HepG2 (cell line): ENCODE measurements around the gene DNAJB11. TPM values are rescaled to one million over a fixed set of nuclear protein-coding genes. Genes with fewer than 3 reads are reported as not detected.

Source experiments
- AFF4 ChIP-seq: sonication (generic); formaldehyde crosslinking; IDR thresholded peaks from 2 replicates; pipeline ENCODE4 v1.4.0; 2020; ENCODE audit warnings: missing genetic modification reagents
- ARID3A ChIP-seq: IDR thresholded peaks from 2 replicates; pipeline ENCODE4 v1.6.1; 2012; ENCODE audit warnings: low read depth, low read length, improper control_type of control experiment
- ARID5B ChIP-seq: IDR thresholded peaks from 2 replicates; pipeline ENCODE4 v1.4.0; 2020; ENCODE audit warnings: mild to moderate bottlenecking, missing genetic modification reagents
- CREB1 ChIP-seq, 2 experiments: fragments of 450-650 bp in 1 of 2; IDR thresholded peaks; 2 replicates each; pipeline ENCODE4 v1.6.1; 2016 to 2017; ENCODE audit warnings: control low read depth in 1 of 2, mild to moderate bottlenecking in 1 of 2, missing compliant biosample characterization in 1 of 2, missing genetic modification characterization in 1 of 2
- FUBP1 ChIP-seq: sonication (generic); formaldehyde crosslinking; IDR thresholded peaks from 2 replicates; pipeline ENCODE4 v1.5.1; 2020; ENCODE audit warnings: missing genetic modification reagents, mild to moderate bottlenecking, borderline replicate concordance
- HMG20A ChIP-seq: IDR thresholded peaks from 2 replicates; pipeline ENCODE4 v1.6.1; 2016; ENCODE audit warnings: borderline replicate concordance
- SMAD3 ChIP-seq: sonication (generic); formaldehyde crosslinking; IDR thresholded peaks from 2 replicates; pipeline ENCODE4 v1.4.0; 2020; ENCODE audit warnings: missing genetic modification reagents
- STAG1 ChIP-seq: sonication (generic); formaldehyde crosslinking; IDR thresholded peaks from 2 replicates; pipeline ENCODE4 v1.4.0; 2020; ENCODE audit warnings: missing genetic modification reagents
- TBX2 ChIP-seq: sonication (generic); formaldehyde crosslinking; IDR thresholded peaks from 2 replicates; pipeline ENCODE4 v1.5.0; 2020; ENCODE audit warnings: missing genetic modification reagents, mild to moderate bottlenecking, borderline replicate concordance
- ZBTB1 ChIP-seq: sonication (generic); formaldehyde crosslinking; IDR thresholded peaks from 2 replicates; pipeline ENCODE4 v1.4.0; 2020; ENCODE audit warnings: missing genetic modification reagents, borderline replicate concordance
- ZBTB44 ChIP-seq: sonication (generic); formaldehyde crosslinking; IDR thresholded peaks from 2 replicates; pipeline ENCODE4 v1.4.0; 2020; ENCODE audit warnings: missing genetic modification reagents
- ZNF230 ChIP-seq: sonication (generic); formaldehyde crosslinking; IDR thresholded peaks from 2 replicates; pipeline ENCODE4 v1.4.0; 2020; ENCODE audit warnings: mild to moderate bottlenecking, missing genetic modification reagents
- ZNF550 ChIP-seq: sonication (generic); formaldehyde crosslinking; IDR thresholded peaks from 2 replicates; pipeline ENCODE4 v1.4.0; 2020; ENCODE audit warnings: mild to moderate bottlenecking, missing genetic modification reagents, borderline replicate concordance
- ZNF569 ChIP-seq: sonication (generic); formaldehyde crosslinking; IDR thresholded peaks from 2 replicates; pipeline ENCODE4 v1.5.0; 2020; ENCODE audit warnings: mild to moderate bottlenecking, missing genetic modification reagents, moderate library complexity, borderline replicate concordance
- ZNF879 ChIP-seq: sonication (generic); formaldehyde crosslinking; IDR thresholded peaks from 2 replicates; pipeline ENCODE4 v1.8.1; 2023; ENCODE audit warnings: missing genetic modification reagents
- polyA plus RNA-seq, 8 experiments: library from polyadenylated mRNA; depleted of rRNA in 3 of 8; stranded (reverse) in 7 of 8; unstranded in 1 of 8; fragments of >200 nt; fragmentation: Illumina TruSeq in 4 of 8; extraction: Trizol in 4 of 8; gene quantifications; 2 replicates each; pipeline versions ENCODE4 v1.2.1 to v1.2.3, GENCODE V29; 2011 to 2016; ENCODE audit warnings: low read depth in 4 of 8, missing spikeins in 1 of 8, mixed read lengths in 1 of 8; ENCODE audit not compliant: insufficient read depth in 1 of 8
- total RNA-seq, 5 experiments: library from RNA; depleted of rRNA; stranded (reverse); fragments of >200 nt; fragmentation: Illumina TruSeq; extraction: Trizol; gene quantifications; 2 replicates each; pipeline ENCODE4 v1.2.3, GENCODE V29; 2016; ENCODE audit warnings: low read depth in 1 of 5

The DNAJB11 gene
- total and polyA plus RNA-seq, 2 of the 13 experiments (the other 11 are each of a cell fraction or from before 2014, with no cell fraction given): 41.0 to 132 TPM

GRCh38 chr3:186589856-186590579, 19.5 kb downstream of the DNAJB11 start (continued):
- TF ChIP-seq ZBTB1 (CRISPR knock-in tag) (no peak), SMAD3 (CRISPR knock-in tag) (no peak), HMG20A (CRISPR knock-in tag) (peak; percentile 58; the same call in 1 of the 2 replicates), ARID3A (peak; percentile 48), AFF4 (CRISPR knock-in tag) (no peak), ZNF230 (CRISPR knock-in tag) (0 out of 2 replicates have a peak, but pooled peaks have one; percentile 2), CREB1 (IDR thresholded peaks at IDR 0.05) (no peak), CREB1 (CRISPR knock-in tag; IDR thresholded peaks at IDR 0.05) (peak; percentile 52), TBX2 (no peak; the same call in 1 of the 2 replicates), ZNF550 (CRISPR knock-in tag) (no peak), ZBTB44 (no peak), ZNF879 (CRISPR knock-in tag) (no peak), FUBP1 (CRISPR knock-in tag) (no peak), STAG1 (no peak; the same call in 1 of the 2 replicates), ARID5B (CRISPR knock-in tag) (peak; percentile 56; the same call in 1 of the 2 replicates), ZNF569 (CRISPR knock-in tag) (no peak)
